Measurements from ENCODE around the gene CHST11.
A peak's percentile ranks its signal among the peaks of the same experiment; 100 is the strongest.

CHST11 gene

DNA sequence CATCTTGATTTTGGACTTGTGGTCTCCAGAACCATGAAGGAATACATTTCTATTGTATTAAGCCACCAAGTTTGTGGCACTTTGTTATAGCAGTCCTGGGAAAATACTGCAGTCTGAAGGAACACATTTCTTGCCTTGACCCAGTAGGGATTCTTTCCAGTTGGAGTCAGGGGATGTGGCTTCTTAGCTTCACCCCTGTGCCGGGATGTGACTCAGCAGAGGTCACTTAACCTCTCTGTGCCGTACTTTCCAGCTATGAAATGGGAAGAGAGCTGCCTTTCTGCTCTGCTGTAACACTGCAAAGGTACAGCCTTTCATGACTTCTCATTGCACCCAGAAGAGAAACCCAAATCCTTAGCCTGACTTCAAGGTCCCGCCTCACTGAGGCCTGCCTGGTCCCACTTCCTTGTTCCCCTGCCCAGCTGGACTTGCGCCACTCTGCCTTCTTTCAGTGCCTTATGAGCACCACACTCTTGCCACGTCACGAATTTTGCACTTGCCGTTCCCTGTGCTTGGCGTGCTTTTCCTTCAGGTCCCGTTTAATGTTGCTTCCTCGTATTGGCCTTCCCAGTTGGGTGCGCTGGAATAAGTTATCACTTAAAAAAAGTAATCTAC, 24.2 kb downstream of the CHST11 start:
- DNase-seq (ENCODE audit: low spot score) = peak; percentile 37

DNA sequence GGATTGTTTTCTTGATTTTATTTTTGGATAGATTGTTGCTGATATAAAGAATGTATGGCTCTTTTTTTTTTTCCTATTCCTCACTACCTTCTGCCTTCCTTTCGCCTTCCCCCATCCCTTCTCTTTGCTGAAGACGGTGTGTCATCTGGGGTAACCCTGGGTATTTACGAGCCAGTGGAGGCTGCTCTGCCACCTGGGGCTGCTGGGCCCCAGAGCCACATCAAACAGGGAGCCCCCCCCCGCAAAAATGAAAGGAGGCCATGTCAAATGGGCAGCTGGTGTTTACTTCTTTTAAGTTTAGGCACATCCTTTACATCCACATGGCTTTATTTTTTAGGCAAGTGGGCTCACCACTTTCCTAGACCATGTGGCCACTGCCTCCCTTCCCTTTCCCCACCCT, 25.4 kb downstream of the CHST11 start:
- no peak for DNase-seq (ENCODE audit: low spot score)

DNA sequence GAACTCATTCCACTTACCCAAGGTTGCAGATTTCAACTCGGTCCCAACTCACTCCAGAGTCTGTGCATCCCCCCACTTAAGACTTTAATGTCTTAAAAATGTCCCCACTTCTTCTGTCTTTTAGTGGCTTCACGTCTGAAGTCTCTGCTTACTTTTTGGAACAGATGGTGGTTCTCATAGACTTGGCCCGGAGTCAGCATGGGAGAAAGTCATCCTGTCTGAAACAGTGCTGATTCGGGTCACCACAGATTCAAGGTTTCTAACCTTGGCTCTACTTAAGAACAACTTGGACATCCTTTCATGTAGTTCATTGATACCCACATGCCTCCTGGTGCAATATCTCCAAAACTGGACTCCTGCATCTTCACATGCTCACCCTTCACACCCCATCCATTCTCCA, 26.0 kb downstream of the CHST11 start:
- no peak for DNase-seq (ENCODE audit: low spot score)

DNA sequence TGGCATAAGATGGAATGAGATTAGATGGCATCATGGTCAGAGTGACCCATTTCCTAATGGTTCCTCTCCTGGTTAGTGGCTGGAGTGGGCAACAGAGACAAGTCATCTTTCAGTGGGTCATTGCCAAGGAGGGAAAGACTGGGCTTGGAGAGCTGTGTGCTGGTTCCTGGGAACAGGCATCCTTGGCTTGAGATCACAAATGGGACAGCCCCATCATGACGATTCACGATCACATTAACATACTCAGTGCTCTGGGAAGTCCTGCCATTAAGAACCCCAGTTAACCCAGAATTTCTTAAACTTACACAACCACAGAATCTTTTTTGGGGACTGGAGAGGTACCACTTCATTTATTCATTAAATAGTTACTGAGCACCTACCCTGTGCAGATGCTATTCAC, 27.3 kb downstream of the CHST11 start:
- DNase-seq (ENCODE audit: low spot score) = no peak

DNA sequence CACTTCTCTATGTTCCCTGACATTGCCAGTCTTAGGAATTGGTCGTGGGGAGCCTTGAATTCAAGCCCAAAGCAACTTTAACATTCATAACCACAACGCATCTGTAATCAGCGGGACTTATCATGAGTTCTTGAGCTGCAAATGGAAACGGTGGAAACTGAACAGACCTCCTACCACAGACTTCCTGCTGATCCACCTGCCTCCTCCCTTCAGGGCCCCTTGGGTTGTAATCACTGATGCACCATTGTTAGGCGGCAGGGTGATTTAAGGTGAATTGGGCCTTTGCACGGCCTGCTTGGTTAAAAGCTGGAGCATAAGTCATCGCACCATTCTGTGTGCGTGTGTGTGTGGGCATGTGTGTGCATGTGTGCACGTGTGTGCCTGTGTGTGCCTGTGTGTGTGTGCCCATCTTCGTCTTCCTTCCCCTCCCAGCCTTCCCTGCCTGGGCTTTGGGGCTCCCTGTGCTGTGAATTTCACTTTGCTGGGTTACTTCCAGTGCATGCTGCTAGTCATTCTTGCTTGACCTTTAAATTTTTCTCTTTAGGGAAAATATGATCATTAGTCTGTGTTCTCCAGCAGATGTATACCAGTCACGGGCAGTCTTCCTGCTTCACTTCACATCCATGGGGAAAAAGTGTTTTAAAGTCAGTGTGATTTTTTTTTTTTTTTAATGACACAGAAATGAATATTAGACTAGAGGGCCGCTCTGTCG, 29.1 kb downstream of the CHST11 start:
- DNase-seq (ENCODE audit: low spot score) = no peak

DNA sequence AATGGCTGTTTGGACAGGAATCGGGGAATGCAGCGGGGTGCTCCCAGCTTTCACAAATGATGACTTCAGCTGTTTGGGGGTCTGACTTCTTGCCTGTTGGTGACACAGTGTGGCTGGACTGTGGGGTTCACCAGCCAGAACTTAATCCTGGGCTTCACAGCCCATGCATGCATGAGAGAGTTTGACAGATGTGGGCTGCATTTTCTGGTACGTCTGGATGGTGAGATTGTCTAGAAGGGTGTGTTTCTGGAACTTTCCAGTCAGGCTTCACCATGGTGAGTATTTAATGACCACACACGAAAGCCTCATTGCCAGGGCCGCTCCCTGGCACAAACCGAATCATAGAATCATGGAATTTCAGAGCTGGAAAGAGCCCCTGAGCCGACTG, 29.6 kb downstream of the CHST11 start:
- no peak for DNase-seq (ENCODE audit: low spot score)

DNA sequence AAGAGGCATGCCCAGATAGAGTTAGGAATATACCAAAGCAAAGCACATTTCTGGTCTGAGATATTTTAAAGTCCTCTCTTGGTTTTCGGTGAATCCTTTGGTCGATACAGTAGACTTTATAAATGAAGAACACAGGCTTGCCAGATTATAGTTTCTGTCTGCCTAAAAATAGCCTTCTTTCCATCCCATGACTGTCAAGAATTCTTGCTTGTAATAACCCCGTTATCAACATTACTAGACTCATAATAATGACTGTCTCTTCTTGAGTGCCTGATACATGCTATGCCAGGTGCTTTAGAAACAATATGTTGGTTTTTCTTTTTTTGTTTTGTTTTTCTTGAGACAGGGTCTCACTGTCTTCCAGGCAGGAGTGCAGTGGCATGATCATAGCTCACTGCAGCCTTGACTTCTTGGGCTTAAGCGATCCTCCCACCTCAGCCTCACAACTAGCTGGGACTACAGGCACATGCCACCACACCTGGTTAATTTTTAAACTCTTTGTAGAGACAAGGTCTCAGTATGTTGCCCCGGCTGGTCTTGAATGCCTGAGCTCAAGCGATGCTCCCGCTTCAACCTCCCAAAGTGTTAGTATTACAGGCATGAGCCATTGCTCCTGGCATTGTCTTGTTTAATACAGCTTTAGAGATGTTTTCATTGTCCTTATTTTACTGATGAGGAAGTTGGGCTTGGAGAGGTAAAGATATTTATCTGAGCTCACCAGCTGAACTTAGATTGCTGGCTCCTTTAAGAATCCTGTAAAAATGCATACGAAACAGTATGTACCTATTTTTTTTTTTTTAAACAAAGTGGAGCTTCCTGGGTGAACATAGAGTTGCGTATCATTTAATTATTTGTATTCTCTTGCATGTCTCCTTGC, 30.4 kb downstream of the CHST11 start:
- DNase-seq (ENCODE audit: low spot score) = no peak

DNA sequence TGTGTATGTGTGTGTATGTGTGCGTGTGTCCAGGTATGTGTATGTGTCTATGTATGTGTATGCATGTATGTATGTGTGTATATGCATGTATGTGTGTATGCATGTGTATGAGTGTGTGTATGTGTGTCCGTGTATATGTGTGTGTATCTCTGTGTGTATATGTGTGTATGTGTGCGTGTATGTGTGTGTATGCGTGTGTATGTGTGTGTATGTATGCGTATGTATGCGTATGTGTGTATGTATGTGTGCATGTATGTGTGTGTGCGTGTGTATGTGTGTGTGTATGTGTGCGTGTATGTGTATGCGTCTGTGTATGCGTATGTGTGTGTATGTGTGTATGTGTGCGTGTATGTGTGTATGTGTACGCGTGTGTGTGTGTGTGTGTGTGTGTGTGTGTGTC, 31.6 kb downstream of the CHST11 start:
- no peak for DNase-seq (ENCODE audit: low spot score)

DNA sequence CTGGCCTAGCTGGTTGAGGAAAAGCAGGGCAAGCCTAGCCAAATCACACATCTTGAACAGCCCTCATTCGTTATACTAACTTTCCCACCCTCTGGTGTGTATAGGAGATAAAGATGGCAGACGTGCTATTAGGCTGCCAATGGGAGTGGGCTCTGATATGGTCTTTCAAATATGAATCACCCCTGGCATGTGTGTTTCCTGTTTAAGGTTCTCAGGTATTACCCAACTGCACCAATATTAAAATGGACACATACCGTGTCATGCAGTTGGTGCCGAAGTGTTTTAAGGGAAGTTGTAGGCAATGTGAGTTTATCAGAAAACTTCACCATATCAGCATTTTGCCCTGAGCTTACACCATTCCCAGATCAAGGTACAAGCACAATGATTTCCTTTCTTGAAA, 33.4 kb downstream of the CHST11 start:
- no peak for DNase-seq (ENCODE audit: low spot score)

DNA sequence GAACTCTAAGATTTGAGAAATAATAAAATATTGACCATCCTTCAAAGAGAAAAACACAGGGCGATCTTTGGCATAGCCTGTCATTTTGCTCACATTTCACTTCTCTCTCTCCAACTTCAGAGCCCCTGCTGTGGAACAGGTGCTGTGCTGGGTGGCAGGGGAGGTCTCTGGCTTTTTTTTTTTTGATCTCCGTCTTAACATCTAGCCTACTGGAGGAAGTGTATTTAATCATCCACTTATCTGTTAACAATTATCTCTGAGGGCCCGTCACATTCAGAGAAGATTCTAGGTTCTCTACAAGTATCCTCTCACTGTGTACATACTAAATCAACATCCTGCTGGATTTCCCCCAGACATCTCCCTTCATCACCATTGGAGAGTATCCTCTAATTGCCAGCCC, 34.1 kb downstream of the CHST11 start:
- DNase-seq (ENCODE audit: low spot score) = no peak

DNA sequence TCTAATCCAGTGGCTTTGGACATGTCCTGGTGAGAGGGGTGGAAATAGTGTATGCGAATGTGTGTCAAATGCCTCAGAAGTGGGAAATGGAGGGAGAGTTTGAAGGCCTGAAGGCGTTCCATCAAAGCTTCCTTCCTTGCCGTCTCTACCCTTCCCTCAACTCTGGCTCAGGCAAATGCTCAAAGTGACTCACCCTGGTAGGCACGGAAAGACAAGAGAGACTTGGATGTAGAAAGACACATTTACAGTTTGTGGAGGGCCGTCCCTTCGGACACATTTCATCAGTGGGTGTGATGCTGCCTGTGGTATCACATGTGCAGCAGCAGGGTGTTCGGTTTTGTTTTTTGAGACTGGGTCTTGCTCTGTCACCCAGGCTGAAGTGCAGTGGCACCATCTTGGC, 36.7 kb downstream of the CHST11 start:
- no peak for DNase-seq (ENCODE audit: low spot score)

DNA sequence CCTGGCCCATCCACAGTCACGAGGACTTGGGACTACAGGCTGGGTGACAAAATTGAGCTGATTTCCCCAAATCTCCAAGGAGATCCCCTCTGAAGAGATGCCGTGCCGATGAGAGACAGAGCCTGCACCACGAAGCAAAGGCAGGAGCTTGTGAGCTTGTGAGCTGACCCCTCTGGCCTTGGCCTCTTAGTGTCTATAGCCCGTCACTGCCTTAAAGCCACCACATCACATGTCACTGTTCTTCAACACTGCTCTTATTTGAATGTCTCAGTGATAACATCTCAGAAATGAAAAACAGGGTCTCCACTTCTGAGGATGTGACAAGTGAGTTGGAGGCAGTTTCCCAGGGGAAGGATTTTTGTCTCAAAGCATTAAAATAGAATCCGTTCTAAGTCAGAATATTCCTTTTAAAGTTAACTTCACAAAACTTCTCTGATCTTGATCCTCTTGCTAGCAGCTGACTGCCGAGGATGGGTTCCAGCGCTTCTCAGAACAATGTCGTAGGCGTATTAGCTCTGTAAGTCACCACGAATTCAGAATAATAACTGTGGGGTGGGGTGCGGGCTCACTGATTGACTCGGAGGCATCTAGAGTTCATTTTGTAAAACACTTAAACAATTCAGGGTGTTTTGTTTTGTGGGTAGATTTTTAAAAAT, 37.5 kb downstream of the CHST11 start:
- DNase-seq (ENCODE audit: low spot score) = peak; percentile 60

DNA sequence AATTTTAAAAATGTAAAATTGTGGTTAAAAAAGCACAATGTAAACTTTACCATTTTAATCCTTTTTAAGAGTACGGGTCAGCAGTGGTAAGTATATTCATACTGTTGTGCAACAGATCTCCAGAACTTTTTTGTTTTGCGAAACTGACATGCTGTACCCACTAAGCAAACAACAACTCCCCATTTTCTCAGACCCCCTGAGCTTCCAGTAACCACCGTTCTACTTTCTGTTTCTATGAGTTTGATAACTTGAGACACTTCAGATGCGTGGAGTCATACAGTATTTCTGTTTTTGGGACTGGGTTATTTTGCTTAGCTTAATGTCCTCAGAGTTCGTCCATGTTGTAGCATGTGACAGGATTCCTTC, 38.0 kb downstream of the CHST11 start:
- peak; percentile 57 for DNase-seq (ENCODE audit: low spot score)

DNA sequence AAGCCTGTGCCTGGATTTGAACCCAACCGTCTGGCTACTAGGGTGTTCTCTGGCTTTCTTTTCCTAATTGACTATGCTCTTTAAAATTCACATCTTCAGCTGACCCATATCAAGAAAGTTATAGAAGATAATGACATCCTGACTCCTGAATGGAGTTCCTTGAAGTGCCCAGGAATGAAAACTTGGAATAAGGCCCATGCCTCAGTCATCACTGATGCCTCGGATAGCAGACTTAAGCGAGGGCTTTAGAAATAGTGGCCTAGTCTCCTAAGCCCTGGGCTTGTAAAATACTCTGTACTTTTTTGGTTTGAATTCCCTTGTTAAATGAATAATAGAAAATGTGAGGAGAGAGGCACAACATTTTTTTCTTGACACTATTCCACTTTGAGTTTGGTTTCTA, 39.0 kb downstream of the CHST11 start:
- no peak for DNase-seq (ENCODE audit: low spot score)

DNA sequence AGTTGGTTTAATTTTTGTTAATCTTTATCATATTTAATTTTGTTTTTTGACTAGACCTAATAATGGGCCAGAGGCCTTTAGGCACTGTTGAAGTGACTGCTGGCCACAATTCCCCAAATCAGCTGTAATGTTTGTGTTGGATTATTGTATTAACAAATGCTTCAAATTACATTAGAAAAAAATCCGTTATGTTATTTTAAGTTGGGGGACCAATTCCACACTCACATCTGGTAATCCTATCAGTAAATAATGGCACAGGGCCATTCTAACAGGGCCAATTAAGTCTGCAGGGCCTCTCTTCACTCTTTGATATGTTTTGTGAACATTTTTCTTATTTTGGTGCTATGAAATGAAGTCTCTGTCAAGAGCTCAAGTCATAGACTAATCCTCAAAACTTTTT, 39.6 kb downstream of the CHST11 start:
- DNase-seq (ENCODE audit: low spot score) = no peak

DNA sequence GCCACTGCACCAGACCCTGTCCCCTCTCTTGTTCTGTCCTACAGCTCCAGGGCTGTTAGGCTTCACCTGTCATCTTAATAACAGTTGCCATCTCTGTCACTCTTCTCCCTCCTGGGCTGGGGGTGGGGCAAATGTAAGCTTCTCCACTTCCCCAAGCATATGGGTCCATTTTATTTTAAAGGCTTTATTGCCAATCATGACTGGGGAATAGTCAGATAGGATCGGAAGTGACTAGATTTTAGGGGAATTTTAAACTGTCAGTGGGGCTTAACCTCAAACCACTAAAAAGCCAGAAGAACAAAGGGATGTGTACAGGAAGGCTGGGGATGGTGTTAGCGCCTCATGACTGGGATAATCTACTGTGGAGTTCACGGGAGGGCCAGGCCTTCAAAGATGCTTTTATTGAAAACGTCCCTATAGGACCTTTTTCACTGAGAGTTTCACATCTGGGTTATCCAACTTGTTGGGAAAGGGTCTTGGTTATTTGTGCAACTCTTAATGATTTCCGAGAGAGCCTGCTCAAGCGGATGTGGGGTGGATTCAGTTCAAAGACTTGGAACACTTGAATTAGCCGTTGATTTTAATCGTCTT, 41.6 kb downstream of the CHST11 start:
- no peak for DNase-seq (ENCODE audit: low spot score)

DNA sequence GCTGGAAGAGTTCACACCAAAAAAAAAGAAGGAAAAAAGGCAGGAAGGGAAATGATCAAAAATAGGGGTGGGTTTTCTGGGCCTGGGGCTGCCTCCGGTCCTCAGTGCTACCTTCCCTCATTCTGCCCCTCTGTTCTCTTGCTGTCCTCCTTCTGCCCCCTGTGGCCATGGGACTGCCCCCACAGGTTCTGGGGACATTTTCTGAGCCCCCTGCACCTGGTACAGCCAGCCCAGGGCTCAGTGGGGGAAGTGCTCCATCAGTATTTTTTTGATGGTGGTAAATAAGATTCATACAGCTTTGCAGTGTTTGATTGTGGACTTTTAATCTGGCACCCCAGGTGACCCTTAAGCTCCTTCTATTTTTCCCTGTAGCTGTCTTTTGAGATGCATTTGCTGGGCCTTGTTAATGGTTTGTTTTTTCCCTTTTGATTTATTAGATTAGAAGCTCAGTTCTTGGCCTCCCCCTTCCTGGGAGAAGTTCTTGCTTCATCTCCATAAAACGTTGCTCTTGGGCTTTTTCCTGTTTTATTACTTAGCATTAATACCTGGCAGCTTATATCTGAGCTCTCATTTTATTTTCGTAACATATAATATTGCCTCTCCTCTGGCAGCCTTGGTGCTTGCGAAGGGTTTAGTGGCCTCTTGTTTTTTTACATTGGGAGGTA, 43.1 kb downstream of the CHST11 start:
- no peak for DNase-seq (ENCODE audit: low spot score)

DNA sequence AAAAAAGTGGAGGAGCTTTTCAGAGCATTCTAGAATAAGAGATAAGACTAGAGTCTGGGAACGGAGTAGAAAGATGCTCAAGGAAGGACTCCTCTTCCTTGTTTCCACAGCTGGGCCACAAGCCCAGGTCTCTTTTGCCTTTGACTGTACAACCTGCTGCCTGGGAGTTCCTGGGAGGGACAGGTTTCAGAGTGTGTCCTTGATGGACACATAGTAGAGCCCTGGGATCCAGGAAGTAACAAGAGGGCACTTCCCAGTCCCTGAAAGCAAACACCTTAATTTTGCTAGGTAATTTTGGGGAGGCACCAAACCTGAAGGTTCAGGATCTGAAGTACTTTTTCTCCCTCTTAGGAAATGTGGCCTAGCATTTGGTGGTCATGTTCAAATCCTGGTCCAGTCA, 44.4 kb downstream of the CHST11 start:
- DNase-seq (ENCODE audit: low spot score) = no peak

DNA sequence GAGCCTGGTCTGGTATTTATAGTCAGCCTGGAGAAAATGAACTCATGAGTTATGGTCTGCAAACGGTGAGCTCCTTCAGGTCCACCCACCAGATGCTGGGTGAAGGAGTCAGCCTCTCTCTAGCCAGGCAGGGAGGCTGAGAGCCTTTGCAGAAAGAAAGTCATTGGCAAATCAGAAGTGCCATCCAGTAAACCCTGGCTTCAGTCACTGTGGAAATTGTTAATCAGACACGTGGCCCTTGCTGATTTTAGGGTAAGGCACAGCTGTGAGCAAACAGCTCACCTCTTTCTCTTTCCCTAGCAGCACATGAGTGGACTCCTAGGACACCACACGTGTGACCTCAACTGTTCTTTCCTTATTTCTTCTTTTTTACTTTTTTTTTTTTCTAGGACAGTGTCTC, 44.9 kb downstream of the CHST11 start:
- DNase-seq (ENCODE audit: low spot score) = no peak

DNA sequence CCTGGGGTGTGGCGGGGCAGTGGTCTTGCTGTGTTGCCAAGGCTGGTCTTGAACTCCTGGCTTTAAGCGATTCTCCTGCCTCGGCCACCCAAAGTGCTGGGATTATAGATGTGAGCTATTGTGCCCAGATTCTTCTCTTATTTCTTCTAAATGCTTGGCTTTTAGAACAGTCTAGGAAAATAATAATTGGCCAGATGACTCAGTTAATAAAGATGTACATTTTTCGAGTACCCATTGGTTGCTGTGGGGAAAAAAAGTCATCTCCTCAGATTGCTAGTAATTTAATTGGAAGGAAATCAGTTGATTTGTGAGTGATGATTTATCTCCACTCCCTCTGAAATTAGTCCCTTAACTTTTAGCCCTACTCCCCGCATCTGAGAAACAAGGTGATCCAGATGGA, 45.5 kb downstream of the CHST11 start:
- DNase-seq (ENCODE audit: low spot score) = peak; percentile 26

DNA sequence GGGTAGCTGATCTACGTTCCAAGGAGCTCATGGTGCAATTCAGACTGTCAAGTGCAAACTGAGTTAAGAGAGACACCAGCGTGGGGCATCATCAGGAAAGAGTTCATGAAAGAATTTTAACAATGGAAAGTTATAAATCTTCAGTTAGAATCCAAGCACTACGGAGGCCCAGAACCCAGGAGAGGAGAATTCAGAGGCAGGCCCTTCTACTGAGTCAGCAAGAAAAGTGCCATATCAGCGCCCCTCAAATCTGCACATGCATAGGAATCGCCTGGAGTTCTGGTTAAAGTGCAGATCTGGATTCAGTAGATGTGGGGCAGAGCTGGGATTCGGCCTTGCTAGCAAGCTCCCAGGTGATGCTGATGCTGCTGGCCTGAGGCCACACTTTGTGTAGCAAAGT, 45.9 kb downstream of the CHST11 start:
- no peak for DNase-seq (ENCODE audit: low spot score)

DNA sequence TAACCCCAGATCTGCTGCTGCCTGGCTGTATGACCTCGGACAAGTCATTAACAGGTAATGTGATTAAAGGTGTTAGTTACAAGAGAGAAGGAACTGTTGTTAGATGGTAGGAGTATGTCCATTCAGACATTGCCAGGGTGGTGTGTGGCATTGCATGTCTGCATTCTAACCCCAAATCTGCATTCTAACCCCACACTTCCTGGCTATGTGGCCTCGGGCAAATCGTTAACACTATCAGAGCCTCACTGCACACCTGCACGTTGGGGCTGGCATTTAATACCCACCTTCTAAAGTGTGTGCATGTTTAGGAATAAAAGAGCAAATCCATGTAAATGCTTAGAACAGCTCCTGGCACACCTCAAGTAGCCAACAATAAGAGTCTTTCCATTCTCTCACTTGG, 46.4 kb downstream of the CHST11 start:
- no peak for DNase-seq (ENCODE audit: low spot score)

Measured in hepatic stellate cell (primary cell).